ENCODE results near the gene ZNF644.

Gene ZNF644

DNA sequence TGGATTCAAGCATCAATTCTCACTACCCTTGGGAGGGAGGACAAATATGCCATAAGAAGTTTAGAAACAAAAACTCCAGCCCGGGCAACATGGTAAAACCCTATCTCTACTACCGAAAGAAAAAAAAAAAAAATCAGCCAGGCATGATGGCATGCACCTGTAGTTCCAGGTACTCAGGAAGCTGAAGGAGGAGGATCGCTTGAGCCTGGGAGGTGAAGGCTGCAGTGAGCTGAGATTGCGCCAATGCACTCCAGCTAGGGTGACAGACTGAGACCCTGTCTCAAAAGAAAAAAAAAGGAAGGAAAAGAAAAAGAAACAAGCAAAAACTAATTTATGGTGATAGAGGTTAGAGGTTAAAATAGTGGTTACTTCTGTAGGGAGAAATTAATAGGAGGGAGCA lies 9.6 kb downstream of the ZNF644 start:
- no peak for TF ChIP-seq CTCF (IDR thresholded peaks at IDR 0.05; ENCODE audit: low read depth, low read length)
- no peak overlapping the region for H3K4me3 ChIP-seq (ENCODE audit: low read depth, low read length)

GRCh38 chr1:91011726-91012125 lies 10.1 kb downstream of the ZNF644 start:
- H3K4me3 ChIP-seq (ENCODE audit: low read depth, low read length), result no peak overlapping the region
- no peak for TF ChIP-seq CTCF (IDR thresholded peaks at IDR 0.05; ENCODE audit: low read depth, low read length)

GRCh38 chr1:91007827-91008226 lies 14.0 kb downstream of the ZNF644 start:
- no peak overlapping the region for H3K4me3 ChIP-seq (ENCODE audit: low read depth, low read length)
- TF ChIP-seq CTCF (IDR thresholded peaks at IDR 0.05; ENCODE audit: low read depth, low read length), result no peak

- no peak overlapping the region for H3K4me3 ChIP-seq (ENCODE audit: low read depth, low read length)
- no peak for TF ChIP-seq CTCF (IDR thresholded peaks at IDR 0.05; ENCODE audit: low read depth, low read length)
Observed at GRCh38 chr1:91007092-91007491, 14.7 kb downstream of the ZNF644 start.

DNA sequence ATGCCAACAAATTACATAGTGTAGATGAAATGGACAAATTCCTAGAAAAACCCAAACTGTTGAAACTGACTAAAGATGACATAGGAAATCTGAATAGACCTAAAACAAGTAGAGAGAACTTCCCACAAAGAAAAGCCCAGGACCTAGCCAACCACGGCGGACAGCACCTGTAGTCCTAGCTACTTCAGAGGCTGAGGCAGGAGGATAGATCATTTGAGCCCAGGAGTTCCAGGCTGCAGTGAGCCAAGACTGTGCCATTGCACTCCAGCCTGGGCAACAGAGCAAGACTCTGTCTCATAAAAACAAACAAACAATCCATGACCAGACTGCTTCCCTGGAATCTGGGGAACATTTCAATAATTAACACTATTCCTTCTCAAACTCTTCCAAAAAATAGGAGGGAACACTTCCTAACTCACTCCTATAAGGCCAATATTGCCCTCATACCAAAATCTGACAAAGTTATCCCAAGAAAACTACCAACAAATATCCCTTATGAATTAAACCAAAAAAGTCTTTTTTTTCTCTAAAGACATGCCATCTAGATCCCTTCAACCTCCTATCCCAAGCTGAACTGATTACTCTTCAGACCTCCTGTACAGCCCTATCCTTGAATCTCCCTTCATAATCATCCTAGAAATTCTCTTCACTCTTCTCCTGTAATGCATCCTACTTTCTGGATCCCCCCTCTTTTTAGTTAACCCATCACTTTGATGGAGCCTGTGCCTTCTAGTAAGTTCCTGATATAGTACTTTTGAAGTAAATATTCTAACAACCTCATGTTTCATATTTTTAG lies 15.5 kb downstream of the ZNF644 start:
- TF ChIP-seq CTCF (IDR thresholded peaks at IDR 0.05; ENCODE audit: low read depth, low read length), result no peak
- no peak overlapping the region for H3K4me3 ChIP-seq (ENCODE audit: low read depth, low read length)

DNA sequence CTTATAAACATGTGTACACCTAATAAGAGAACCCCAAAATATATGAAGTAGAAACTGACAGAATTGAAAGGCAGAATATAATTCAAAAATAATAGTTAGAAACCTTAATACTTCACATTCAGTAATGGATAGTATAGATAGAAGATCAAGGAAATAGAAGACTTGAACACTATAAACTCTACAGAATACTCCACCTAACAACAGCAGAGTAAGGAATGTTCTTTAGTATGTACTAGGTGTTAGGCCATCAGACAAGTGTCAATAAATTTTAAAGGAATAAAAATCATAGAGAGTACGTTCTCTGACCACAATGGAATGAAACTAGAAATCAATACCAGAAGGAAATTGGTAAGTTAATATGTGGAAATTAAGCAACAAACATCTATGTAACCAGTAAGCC lies 16.6 kb downstream of the ZNF644 start:
- TF ChIP-seq CTCF (IDR thresholded peaks at IDR 0.05; ENCODE audit: low read depth, low read length), result no peak
- no peak overlapping the region for H3K4me3 ChIP-seq (ENCODE audit: low read depth, low read length)

GRCh38 chr1:91004145-91004544 lies 17.7 kb downstream of the ZNF644 start:
- no peak for TF ChIP-seq CTCF (IDR thresholded peaks at IDR 0.05; ENCODE audit: low read depth, low read length)
- H3K4me3 ChIP-seq (ENCODE audit: low read depth, low read length), result no peak overlapping the region
